ENCODE results near the gene RARG. TPM values are rescaled to one million over a fixed set of nuclear protein-coding genes. Genes with fewer than 3 reads are reported as not detected.

The RARG gene
- total and polyA plus RNA-seq, 2 of the 4 experiments (the other 2 are of a cell fraction) = 7.9 to 30.9 TPM

GRCh38 chr12:53208435-53208834 is 23.6 kb downstream of the RARG start:
- no peak overlapping the region for H2BK5ac ChIP-seq (ENCODE audit: low read depth, low read length, poor library complexity, severe bottlenecking)
- no peaks in the 10 kb centered on the region for H3K27me3 ChIP-seq (ENCODE audit: control insufficient read depth, insufficient read depth, low read length)
- in situ Hi-C loops (cut with MboI; ENCODE audit: low sequenced_read_pairs) (no loop called here), intact Hi-C loops (cut with micrococcal nuclease) (no loop called here), dilution Hi-C loops (cut with HindIII; ENCODE audit: low sequenced_read_pairs, unreplicated experiment) (no loop called here)
- H3K4me1 ChIP-seq (ENCODE audit: control insufficient read depth, insufficient read depth, low read length) = peaks cover 9% of the 10 kb centered on the region
- no peak for TF ChIP-seq CHD1 (IDR thresholded peaks at IDR 0.05; ENCODE audit: low read depth, low read length)
- TF ChIP-seq MXI1 (IDR thresholded peaks at IDR 0.05; ENCODE audit: borderline replicate concordance, low read depth, low read length) = no peak
- no peak for TF ChIP-seq SMC3 (IDR thresholded peaks at IDR 0.05; ENCODE audit: low read depth, low read length)
- no peak for TF ChIP-seq MAFK (IDR thresholded peaks at IDR 0.05; ENCODE audit: low read depth, low read length)
- TF ChIP-seq BHLHE40 (IDR thresholded peaks at IDR 0.05; ENCODE audit: low read depth, low read length) = no peak
- no peak for TF ChIP-seq CEBPB (IDR thresholded peaks at IDR 0.05; ENCODE audit: low read depth, low read length)
- TF ChIP-seq, protein P1, sequence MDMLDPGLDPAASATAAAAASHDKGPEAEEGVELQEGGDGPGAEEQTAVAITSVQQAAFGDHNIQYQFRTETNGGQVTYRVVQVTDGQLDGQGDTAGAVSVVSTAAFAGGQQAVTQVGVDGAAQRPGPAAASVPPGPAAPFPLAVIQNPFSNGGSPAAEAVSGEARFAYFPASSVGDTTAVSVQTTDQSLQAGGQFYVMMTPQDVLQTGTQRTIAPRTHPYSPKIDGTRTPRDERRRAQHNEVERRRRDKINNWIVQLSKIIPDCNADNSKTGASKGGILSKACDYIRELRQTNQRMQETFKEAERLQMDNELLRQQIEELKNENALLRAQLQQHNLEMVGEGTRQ (IDR thresholded peaks at IDR 0.05; ENCODE audit: low read depth, low read length) = no peak
- TF ChIP-seq FOS (IDR thresholded peaks at IDR 0.05; ENCODE audit: low read depth, low read length) = no peak
- TF ChIP-seq ELK1 (IDR thresholded peaks at IDR 0.05; ENCODE audit: borderline replicate concordance, low read depth, low read length) = no peak
- TF ChIP-seq RCOR1 (IDR thresholded peaks at IDR 0.05; ENCODE audit: insufficient replicate concordance, low read length) = no peak
- no peak for TF ChIP-seq RAD21 (IDR thresholded peaks at IDR 0.05; ENCODE audit: low read length)
- no peak for TF ChIP-seq POLR2A (IDR thresholded peaks at IDR 0.05; ENCODE audit: low read depth, low read length)
- 0 out of 2 replicates have a peak overlapping the region, but pooled peaks have one; percentile 53 for H2AK5ac ChIP-seq (ENCODE audit: low read depth, low read length)
- H3K4me2 ChIP-seq (ENCODE audit: low read depth, low read length) = no peak overlapping the region
- no TSS peak for BruUV-seq (replicated peaks)
- no peak overlapping the region for H3K56ac ChIP-seq (ENCODE audit: extremely low read depth, insufficient read depth, low read length)
- no peak for DNase-seq
- no peak overlapping the region for H3K14ac ChIP-seq (replicated peaks; ENCODE audit: low read depth, low read length)
- no CpG with 5 or more reads among the region's 2 CpGs for WGBS, 2 experiments (ENCODE audit: extremely low coverage in 2 of 2, insufficient read length in 1 of 2)
- H3K79me1 ChIP-seq (ENCODE audit: low read depth in 1 of 2, low read length in 2 of 2) = peaks cover under 1 to 3% of the 10 kb centered on the region in 2 experiments; a peak in 2 of 4 replicates
- H3K9me1 ChIP-seq (ENCODE audit: insufficient read depth, low read length) = peaks cover 20% of the 10 kb centered on the region
- no peak overlapping the region for H2BK15ac ChIP-seq (ENCODE audit: low read depth, low read length)
- H4K8ac ChIP-seq (ENCODE audit: low read depth in 2 of 2, low read length in 2 of 2) = no peak overlapping the region
- H3K9me3 ChIP-seq (ENCODE audit: control insufficient read depth, insufficient read depth, low read length) = no peaks in the 10 kb centered on the region
- no peak overlapping the region for H2AFZ ChIP-seq (replicated peaks; ENCODE audit: low read length, poor library complexity)
- H2BK120ac ChIP-seq (ENCODE audit: low read depth, low read length) = no peak overlapping the region
- H2BK20ac ChIP-seq (ENCODE audit: low read depth, low read length) = no peak overlapping the region
- no peak overlapping the region for H3K4ac ChIP-seq (ENCODE audit: low read depth, low read length)
- H4K91ac ChIP-seq (ENCODE audit: insufficient read depth, low read depth, low read length) = no peak overlapping the region
- no peaks in the 10 kb centered on the region for H4K20me1 ChIP-seq (ENCODE audit: insufficient read depth, low read length)
- H3K18ac ChIP-seq (ENCODE audit: low read depth, low read length) = no peak overlapping the region
- H3K9ac ChIP-seq (ENCODE audit: low read depth, low read length) = no peak overlapping the region
- peaks cover 31% of the 10 kb centered on the region for H3K36me3 ChIP-seq (ENCODE audit: control insufficient read depth, insufficient read depth, low read length)
- ChIA-PET POLR2A (ENCODE audit: unreplicated experiment) (no interaction called here), CTCF (no interaction called here)
- no peak overlapping the region for H3K23ac ChIP-seq (ENCODE audit: low read depth, low read length)
- no peak overlapping the region for H3K27ac ChIP-seq (ENCODE audit: insufficient read depth, low read length)
- no peak overlapping the region for H2AK9ac ChIP-seq (replicated peaks; ENCODE audit: low read depth, low read length, poor library complexity)
- no peak overlapping the region for H3K4me3 ChIP-seq (ENCODE audit: insufficient read depth, low read depth, low read length)
- no peak for ATAC-seq (ENCODE audit: low read depth)
- no peak overlapping the region for H4K5ac ChIP-seq (ENCODE audit: low read depth, low read length)
